ENCODE results near the gene FNBP1. TPM values are rescaled to one million over a fixed set of nuclear protein-coding genes. Genes with fewer than 3 reads are reported as not detected.
A peak's percentile ranks its signal among the peaks of the same experiment; 100 is the strongest.

The FNBP1 gene
- total RNA-seq, 1 donor, result 44.4 TPM

DNA sequence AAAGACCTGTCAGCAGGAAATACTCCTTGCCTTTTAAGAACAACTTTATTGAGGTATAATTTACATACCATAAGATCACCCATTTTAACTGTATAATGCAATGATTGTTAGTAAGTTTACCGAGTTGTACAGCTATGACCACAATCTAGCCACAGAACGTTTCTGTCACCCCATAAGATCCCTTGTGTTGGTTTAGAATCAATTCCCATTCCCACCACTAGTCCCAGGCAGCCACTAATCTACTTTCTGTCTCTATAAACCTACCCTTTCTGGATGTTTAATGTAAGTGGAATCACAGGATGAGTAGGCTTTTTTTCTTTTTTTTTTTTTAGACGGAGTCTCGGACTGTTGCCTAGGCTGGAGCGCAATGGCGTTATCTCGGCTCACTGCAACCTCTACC, 15.2 kb upstream of the FNBP1 start:
- TF ChIP-seq, protein P1, sequence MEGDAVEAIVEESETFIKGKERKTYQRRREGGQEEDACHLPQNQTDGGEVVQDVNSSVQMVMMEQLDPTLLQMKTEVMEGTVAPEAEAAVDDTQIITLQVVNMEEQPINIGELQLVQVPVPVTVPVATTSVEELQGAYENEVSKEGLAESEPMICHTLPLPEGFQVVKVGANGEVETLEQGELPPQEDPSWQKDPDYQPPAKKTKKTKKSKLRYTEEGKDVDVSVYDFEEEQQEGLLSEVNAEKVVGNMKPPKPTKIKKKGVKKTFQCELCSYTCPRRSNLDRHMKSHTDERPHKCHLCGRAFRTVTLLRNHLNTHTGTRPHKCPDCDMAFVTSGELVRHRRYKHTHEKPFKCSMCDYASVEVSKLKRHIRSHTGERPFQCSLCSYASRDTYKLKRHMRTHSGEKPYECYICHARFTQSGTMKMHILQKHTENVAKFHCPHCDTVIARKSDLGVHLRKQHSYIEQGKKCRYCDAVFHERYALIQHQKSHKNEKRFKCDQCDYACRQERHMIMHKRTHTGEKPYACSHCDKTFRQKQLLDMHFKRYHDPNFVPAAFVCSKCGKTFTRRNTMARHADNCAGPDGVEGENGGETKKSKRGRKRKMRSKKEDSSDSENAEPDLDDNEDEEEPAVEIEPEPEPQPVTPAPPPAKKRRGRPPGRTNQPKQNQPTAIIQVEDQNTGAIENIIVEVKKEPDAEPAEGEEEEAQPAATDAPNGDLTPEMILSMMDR (IDR thresholded peaks at IDR 0.05; ENCODE audit: insufficient read depth, low read length), result peak; percentile 34
- DNase-seq (ENCODE audit: low read depth), result no peak
- no peak overlapping the region for H3K4me3 ChIP-seq (ENCODE audit: low read depth, low read length)

GRCh38 chr9:130054820-130055219, 11.8 kb upstream of the FNBP1 start:
- H3K4me3 ChIP-seq (ENCODE audit: low read depth, low read length), result peak overlapping the region; percentile 83
- TF ChIP-seq, protein P1 (IDR thresholded peaks at IDR 0.05; ENCODE audit: insufficient read depth, low read length), result no peak
- no peak for DNase-seq (ENCODE audit: low read depth)

DNA sequence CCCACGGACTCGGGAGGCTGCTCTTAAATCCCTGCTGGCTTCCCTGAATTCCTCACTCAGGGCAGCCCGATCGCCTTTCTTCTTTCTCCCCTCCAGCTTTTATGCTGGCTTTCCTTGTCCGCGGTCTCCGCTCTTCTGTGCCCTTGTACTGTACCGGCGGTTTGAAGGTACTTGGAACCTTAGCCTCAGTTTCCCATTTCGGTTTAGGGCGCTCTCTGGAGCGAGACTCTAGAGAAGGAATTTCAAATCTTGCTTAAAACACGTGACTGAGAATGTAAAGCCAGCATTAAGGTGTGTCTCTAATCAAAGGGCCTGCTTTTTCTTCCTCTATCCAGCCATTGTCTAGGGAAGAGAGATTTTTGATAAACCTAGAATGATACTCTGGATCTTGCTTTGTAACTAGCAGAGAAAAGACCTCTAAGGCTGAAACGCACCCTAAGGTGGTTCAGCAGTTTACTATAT, 11.4 kb upstream of the FNBP1 start:
- no peak for DNase-seq (ENCODE audit: low read depth)

DNA sequence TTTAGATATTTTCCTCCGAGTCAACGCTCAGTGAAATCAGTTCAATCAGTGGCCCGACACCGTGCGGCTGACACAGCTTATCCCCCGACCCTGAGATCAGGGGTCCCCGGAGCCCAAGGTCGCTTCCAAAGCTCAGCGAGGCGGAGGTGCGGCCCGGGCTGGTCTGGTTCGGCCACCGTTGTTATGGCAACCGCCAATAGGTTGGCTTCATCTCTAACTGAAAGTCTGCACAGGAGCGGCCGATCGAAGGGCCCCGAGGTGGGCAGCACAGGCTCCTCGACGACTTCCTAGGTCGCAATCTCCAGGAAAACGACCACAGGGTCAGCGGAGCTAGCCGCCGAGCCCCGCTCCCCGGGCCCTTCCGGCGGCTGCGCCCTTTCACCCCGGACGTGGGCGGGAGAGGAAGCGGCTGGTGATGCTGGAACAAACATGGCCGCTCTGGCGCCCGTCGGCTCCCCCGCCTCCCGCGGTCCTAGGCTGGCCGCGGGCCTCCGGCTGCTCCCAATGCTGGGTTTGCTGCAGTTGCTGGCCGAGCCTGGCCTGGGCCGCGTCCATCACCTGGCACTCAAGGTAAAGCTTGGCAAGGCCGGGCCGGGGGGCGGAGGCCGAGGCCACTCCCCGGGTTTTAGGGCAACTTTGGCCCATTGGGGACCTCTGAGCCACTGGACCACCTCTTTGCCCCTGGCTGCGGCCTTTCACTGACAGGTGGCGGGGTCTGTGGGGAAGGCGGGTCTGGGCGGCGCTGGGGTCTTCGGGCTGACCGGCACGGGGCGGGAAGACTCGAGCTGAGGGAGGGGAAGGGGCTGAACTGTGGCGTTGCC, 10.7 kb upstream of the FNBP1 start, which contains the start of gene GPR107:
GPR107 (plus strand) TSS at position 403 of the 821 bp plus-strand sequence; CDS start at position 430, 27 bp downstream.
- DNase-seq (ENCODE audit: low read depth), result peak; percentile 59
- peak within 1 kb of the TSS; percentile 83 for H3K4me3 ChIP-seq (ENCODE audit: low read depth, low read length)
- TF ChIP-seq, protein P1 (IDR thresholded peaks at IDR 0.05; ENCODE audit: insufficient read depth, low read length), result no peak

More for the DNA sequence above, 11.4 kb upstream of the FNBP1 start:
- peak overlapping the region; percentile 83 for H3K4me3 ChIP-seq (ENCODE audit: low read depth, low read length)
- TF ChIP-seq, protein P1 (IDR thresholded peaks at IDR 0.05; ENCODE audit: insufficient read depth, low read length), result no peak

DNA sequence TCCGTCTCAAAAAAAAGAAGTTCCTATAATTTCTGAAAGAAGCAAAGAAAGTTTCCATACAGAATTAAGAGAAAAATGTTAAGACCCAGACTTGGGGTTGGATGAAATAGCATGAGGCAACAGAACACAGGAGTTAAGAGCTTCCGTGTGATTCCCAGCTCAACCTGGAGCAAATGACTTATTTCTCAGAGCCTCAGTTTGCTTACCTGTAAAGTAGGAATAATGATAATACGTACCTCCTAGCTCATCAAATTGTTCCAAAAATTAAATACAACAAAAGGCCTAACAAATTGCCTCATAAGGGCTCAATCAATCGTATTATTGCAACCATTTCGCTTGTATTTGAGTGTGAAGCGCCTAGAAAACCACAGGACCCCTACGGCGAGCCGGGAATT, 10.1 kb upstream of the FNBP1 start:
- TF ChIP-seq, protein P1 (IDR thresholded peaks at IDR 0.05; ENCODE audit: insufficient read depth, low read length), result no peak
- DNase-seq (ENCODE audit: low read depth), result no peak
- peak overlapping the region; percentile 83 for H3K4me3 ChIP-seq (ENCODE audit: low read depth, low read length)

DNA sequence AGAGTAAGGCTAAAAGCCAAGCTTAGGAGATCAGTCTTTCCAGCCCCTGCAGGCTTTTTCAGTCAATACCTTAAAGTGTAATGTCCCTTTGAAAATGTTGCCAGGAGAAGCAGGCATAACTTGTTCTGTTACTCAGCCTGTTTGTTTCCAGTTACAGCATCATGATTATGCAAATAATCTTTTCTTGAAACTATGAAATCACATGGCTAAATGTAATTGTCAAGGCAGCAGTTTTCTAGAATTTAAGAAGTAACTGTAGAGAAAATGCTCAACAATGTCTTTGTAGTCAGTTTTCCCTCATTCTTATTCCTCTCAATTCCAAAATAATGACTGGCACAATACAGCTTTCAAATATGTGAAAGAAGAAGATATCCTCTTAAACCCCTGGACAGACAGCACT, 8.9 kb upstream of the FNBP1 start:
- no peak for DNase-seq (ENCODE audit: low read depth)
- TF ChIP-seq, protein P1 (IDR thresholded peaks at IDR 0.05; ENCODE audit: insufficient read depth, low read length), result no peak
- no peak overlapping the region for H3K4me3 ChIP-seq (ENCODE audit: low read depth, low read length)
